Activated CD4-positive, alpha-beta T cell treated with anti-CD3 and anti-CD28 coated beads for 36 hours (primary cell): ENCODE results near the gene HSD17B8. TPM values are rescaled to one million over a fixed set of nuclear protein-coding genes. Genes with fewer than 3 reads are reported as not detected.
"Not testable (repeated sequence)": the region's sequence is repeated elsewhere in the genome, so short reads cannot be mapped to it uniquely, and the experiment has no call there.

Experiments
- ATAC-seq: fragments of 200-7000 bp; cut with Tn5 transposase; one replicate; pipeline ENCODE4 v1.10.0; 2021; ENCODE audit warnings: mild to moderate bottlenecking, moderate library complexity
- CTCF ChIA-PET: fragments of 350-600 bp; sonication (Branson Sonifier 250); formaldehyde crosslinking; loops from one replicate; lab custom pipeline; 2021; ENCODE audit warnings: antibody characterized with exemption; lab: Charles Lee
- POLR2A ChIA-PET: fragments of 350-600 bp; sonication (Branson Sonifier 250); formaldehyde crosslinking; loops from one replicate; lab custom pipeline; 2021; ENCODE audit warnings: antibody characterized with exemption, inconsistent platforms; lab: Charles Lee
- DNase-seq: peaks from one replicate; pipeline ENCODE4 v3.0.0-alpha.2; 2020
- H3K27ac Mint-ChIP-seq: one replicate; pipeline ENCODE4 v1.8.0; 2021; ENCODE audit warnings: mixed read lengths
- H3K27me3 Mint-ChIP-seq: one replicate; pipeline ENCODE4 v1.8.0; 2021; ENCODE audit warnings: mixed read lengths
- H3K36me3 Mint-ChIP-seq: one replicate; pipeline ENCODE4 v1.8.0; 2021; ENCODE audit warnings: low read depth, mixed read lengths
- H3K4me1 Mint-ChIP-seq: one replicate; pipeline ENCODE4 v1.8.0; 2021; ENCODE audit warnings: mixed read lengths
- H3K4me3 Mint-ChIP-seq: one replicate; pipeline ENCODE4 v1.8.0; 2021; ENCODE audit warnings: mild to moderate bottlenecking, moderate library complexity, mixed read lengths
- H3K9me3 Mint-ChIP-seq: one replicate; pipeline ENCODE4 v1.8.0; 2021; ENCODE audit warnings: low read depth, mixed read lengths
- intact Hi-C, 2 experiments: fragments of 100-400 bp; cut with DNase I in 1 of 2; cut with micrococcal nuclease in 1 of 2; formaldehyde crosslinking; loops; one replicate each; pipeline versions ENCODE4 v1.14.2 to v1.15.1; 2022 to 2024; cut with DNase I, micrococcal nuclease
- total RNA-seq, 2 experiments: library from RNA; stranded (reverse); gene quantifications; one replicate each; pipeline ENCODE4 v1.2.3, GENCODE V29; 2021

The HSD17B8 gene
- total RNA-seq, 2 experiments from 2014 or later: 23.4 to 33.2 TPM

- CTCF ChIA-PET: no interaction called here
Measured at GRCh38 chr6:33215271-33216116, 11.0 kb downstream of the HSD17B8 start.

GRCh38 chr6:33216117-33216649 is 11.7 kb downstream of the HSD17B8 start:
- Mint-ChIP-seq H3K36me3 (peaks cover 5% of the 10 kb centered on the region), H3K27ac (no peak overlapping the region), H3K4me3 (no peak overlapping the region), H3K27me3 (peaks cover 35% of the 10 kb centered on the region), H3K4me1 (peaks cover 18% of the 10 kb centered on the region), H3K9me3 (no peaks in the 10 kb centered on the region)
- intact Hi-C loops: no loop called here
- ATAC-seq (no peak), DNase-seq (no peak)
- POLR2A ChIA-PET: no interaction called here
- CTCF ChIA-PET: no interaction called here

More at GRCh38 chr6:33215271-33216116, 11.0 kb downstream of the HSD17B8 start:
- POLR2A ChIA-PET: no interaction called here
- DNase-seq (no peak), ATAC-seq (no peak)
- Mint-ChIP-seq H3K9me3 (no peaks in the 10 kb centered on the region), H3K4me3 (no peak overlapping the region), H3K27me3 (peaks cover 34% of the 10 kb centered on the region), H3K36me3 (peaks cover 8% of the 10 kb centered on the region), H3K4me1 (peaks cover 18% of the 10 kb centered on the region), H3K27ac (no peak overlapping the region)
- intact Hi-C loops: no loop called here

GRCh38 chr6:33217246-33217645 is 12.8 kb downstream of the HSD17B8 start:
- H3K4me1 Mint-ChIP-seq: peaks cover 18% of the 10 kb centered on the region

GRCh38 chr6:33217681-33218080 is 13.2 kb downstream of the HSD17B8 start:
- H3K27me3 Mint-ChIP-seq: peaks cover 41% of the 10 kb centered on the region
- CTCF ChIA-PET: no interaction called here
- intact Hi-C loops: no loop called here
- DNase-seq (no peak), ATAC-seq (no peak)
- no peak overlapping the region for H3K4me3 Mint-ChIP-seq
- no peaks in the 10 kb centered on the region for H3K9me3 Mint-ChIP-seq
- no peak overlapping the region for H3K27ac Mint-ChIP-seq
- POLR2A ChIA-PET: no interaction called here
- H3K4me1 Mint-ChIP-seq: peaks cover 16% of the 10 kb centered on the region
- H3K36me3 Mint-ChIP-seq: no peaks in the 10 kb centered on the region

More at GRCh38 chr6:33217246-33217645, 12.8 kb downstream of the HSD17B8 start:
- intact Hi-C loops: no loop called here
- ChIA-PET POLR2A (no interaction called here), CTCF (no interaction called here)
- peaks cover 2% of the 10 kb centered on the region for H3K36me3 Mint-ChIP-seq
- no peaks in the 10 kb centered on the region for H3K9me3 Mint-ChIP-seq
- DNase-seq: no peak
- no peak for ATAC-seq
- H3K4me3 Mint-ChIP-seq: no peak overlapping the region
- H3K27ac Mint-ChIP-seq: no peak overlapping the region
- H3K27me3 Mint-ChIP-seq: peaks cover 39% of the 10 kb centered on the region

- DNase-seq, H3K4me1 Mint-ChIP-seq, ATAC-seq, H3K4me3 Mint-ChIP-seq, H3K27ac Mint-ChIP-seq, H3K36me3 Mint-ChIP-seq, intact Hi-C loops, H3K9me3 Mint-ChIP-seq: not testable (repeated sequence)
- ChIA-PET CTCF (interaction anchor here (0.6 to 1.0 kb wide), 4 partner anchors 8 to 66 kb away, joined by 3 to 4 read pairs (median 4); no protein-coding TSS in a partner anchor), POLR2A (interaction anchor here (0.6 kb wide), 1 partner anchor 10 kb away, joined by 4 read pairs; no protein-coding TSS in a partner anchor)
- H3K27me3 Mint-ChIP-seq: peaks cover 22% of the 10 kb centered on the region
Measured at GRCh38 chr6:33226503-33227120, 22.2 kb downstream of the HSD17B8 start.

- no peak for DNase-seq
- ATAC-seq: no peak
- intact Hi-C loops: no loop called here
- ChIA-PET CTCF (interaction anchor here (0.7 kb wide), 1 partner anchor 70 kb away, joined by 3 read pairs; no protein-coding TSS in a partner anchor), POLR2A (no interaction called here)
- Mint-ChIP-seq H3K9me3 (no peaks in the 10 kb centered on the region), H3K4me3 (no peak overlapping the region), H3K27ac (no peak overlapping the region), H3K4me1 (no peaks in the 10 kb centered on the region), H3K36me3 (no peaks in the 10 kb centered on the region), H3K27me3 (peaks cover 26% of the 10 kb centered on the region)
Measured at GRCh38 chr6:33235221-33235634, 30.8 kb downstream of the HSD17B8 start.

- H3K4me3 Mint-ChIP-seq: no peak overlapping the region
- H3K36me3 Mint-ChIP-seq: no peaks in the 10 kb centered on the region
- H3K27ac Mint-ChIP-seq: no peak overlapping the region
- ChIA-PET CTCF (interaction anchor here (0.5 to 0.8 kb wide), 4 partner anchors 10 to 98 kb away, joined by 3 to 6 read pairs (median 4); no protein-coding TSS in a partner anchor), POLR2A (interaction anchor here (0.6 kb wide), 1 partner anchor 10 kb away, joined by 4 read pairs; no protein-coding TSS in a partner anchor)
- intact Hi-C loops: no loop called here
- no peaks in the 10 kb centered on the region for H3K9me3 Mint-ChIP-seq
- peaks cover 3% of the 10 kb centered on the region for H3K4me1 Mint-ChIP-seq
- H3K27me3 Mint-ChIP-seq: peaks cover 26% of the 10 kb centered on the region
- ATAC-seq: no peak
- DNase-seq: no peak
Measured at GRCh38 chr6:33236328-33236727, 31.9 kb downstream of the HSD17B8 start.

- Mint-ChIP-seq H3K9me3 (no peaks in the 10 kb centered on the region), H3K36me3 (no peaks in the 10 kb centered on the region), H3K27ac (no peak overlapping the region), H3K27me3 (peaks cover 23% of the 10 kb centered on the region), H3K4me1 (peaks cover 5% of the 10 kb centered on the region), H3K4me3 (no peak overlapping the region)
- CTCF ChIA-PET: interaction anchor here (0.8 kb wide), 1 partner anchor 11 kb away, joined by 3 read pairs; no protein-coding TSS in a partner anchor
- intact Hi-C loops: no loop called here
- DNase-seq (no peak), ATAC-seq (no peak)
- POLR2A ChIA-PET: interaction anchor here (0.6 kb wide), 1 partner anchor 11 kb away, joined by 4 read pairs; no protein-coding TSS in a partner anchor
Measured at GRCh38 chr6:33236852-33237251, 32.4 kb downstream of the HSD17B8 start.

- H3K27me3 Mint-ChIP-seq: peaks cover 24% of the 10 kb centered on the region
- H3K36me3 Mint-ChIP-seq: no peaks in the 10 kb centered on the region
- H3K4me1 Mint-ChIP-seq: peaks cover 11% of the 10 kb centered on the region
- POLR2A ChIA-PET: no interaction called here
- DNase-seq: no peak
- CTCF ChIA-PET: interaction anchor here (0.6 to 1.2 kb wide), 2 partner anchors 223 to 258 kb away, joined by 3 read pairs; no protein-coding TSS in a partner anchor
- intact Hi-C loops: no loop called here
- H3K9me3 Mint-ChIP-seq: no peaks in the 10 kb centered on the region
- H3K27ac Mint-ChIP-seq: no peak overlapping the region
- no peak for ATAC-seq
- no peak overlapping the region for H3K4me3 Mint-ChIP-seq
Measured at GRCh38 chr6:33237741-33238140, 33.3 kb downstream of the HSD17B8 start.

- no peaks in the 10 kb centered on the region for H3K9me3 Mint-ChIP-seq
- ATAC-seq (peak; percentile 94), DNase-seq (no peak)
- intact Hi-C loops: loop anchor here in 1 of 2 experiments (1.0 kb wide), 2 partner anchors 37 to 45 kb away; no protein-coding TSS in a partner anchor
- ChIA-PET CTCF (no interaction called here), POLR2A (no interaction called here)
- H3K36me3 Mint-ChIP-seq: no peaks in the 10 kb centered on the region
- H3K4me3 Mint-ChIP-seq: peak overlapping the region; percentile 35
- peaks cover 19% of the 10 kb centered on the region for H3K27me3 Mint-ChIP-seq
- no peak overlapping the region for H3K27ac Mint-ChIP-seq
- peaks cover 11% of the 10 kb centered on the region for H3K4me1 Mint-ChIP-seq
Measured at GRCh38 chr6:33241968-33242367, 37.5 kb downstream of the HSD17B8 start.

GRCh38 chr6:33243476-33243875 is 39.0 kb downstream of the HSD17B8 start:
- POLR2A ChIA-PET: no interaction called here
- ATAC-seq: no peak
- H3K4me1 Mint-ChIP-seq: peaks cover 17% of the 10 kb centered on the region

More at GRCh38 chr6:33243476-33243875, 39.0 kb downstream of the HSD17B8 start:
- Mint-ChIP-seq H3K36me3 (no peaks in the 10 kb centered on the region), H3K27ac (no peak overlapping the region), H3K4me3 (no peak overlapping the region), H3K27me3 (peaks cover 15% of the 10 kb centered on the region), H3K9me3 (no peaks in the 10 kb centered on the region)
- DNase-seq: no peak
- intact Hi-C loops: no loop called here
- CTCF ChIA-PET: interaction anchor here (0.7 to 1.6 kb wide), 4 partner anchors 46 to 311 kb away, joined by 3 to 6 read pairs (median 3); no protein-coding TSS in a partner anchor
